GM18505 (cell line): ENCODE measurements around the gene UST.
"Not testable (repeated sequence)": the region's sequence is repeated elsewhere in the genome, so short reads cannot be mapped to it uniquely, and the experiment has no call there.

ENCODE experiments used
- ATAC-seq: cut with Tn5 transposase; IDR thresholded peaks from one replicate; pipeline ENCODE4 v1.9.1; 2021; ENCODE audit not compliant: unreplicated experiment
- POLR2A ChIP-seq: IDR thresholded peaks from 4 replicates; pipeline ENCODE4 v1.6.1; 2011; ENCODE audit warnings: borderline replicate concordance; ENCODE audit not compliant: insufficient read depth, insufficient read length; ENCODE audit errors: extremely low read depth

UST gene

DNA sequence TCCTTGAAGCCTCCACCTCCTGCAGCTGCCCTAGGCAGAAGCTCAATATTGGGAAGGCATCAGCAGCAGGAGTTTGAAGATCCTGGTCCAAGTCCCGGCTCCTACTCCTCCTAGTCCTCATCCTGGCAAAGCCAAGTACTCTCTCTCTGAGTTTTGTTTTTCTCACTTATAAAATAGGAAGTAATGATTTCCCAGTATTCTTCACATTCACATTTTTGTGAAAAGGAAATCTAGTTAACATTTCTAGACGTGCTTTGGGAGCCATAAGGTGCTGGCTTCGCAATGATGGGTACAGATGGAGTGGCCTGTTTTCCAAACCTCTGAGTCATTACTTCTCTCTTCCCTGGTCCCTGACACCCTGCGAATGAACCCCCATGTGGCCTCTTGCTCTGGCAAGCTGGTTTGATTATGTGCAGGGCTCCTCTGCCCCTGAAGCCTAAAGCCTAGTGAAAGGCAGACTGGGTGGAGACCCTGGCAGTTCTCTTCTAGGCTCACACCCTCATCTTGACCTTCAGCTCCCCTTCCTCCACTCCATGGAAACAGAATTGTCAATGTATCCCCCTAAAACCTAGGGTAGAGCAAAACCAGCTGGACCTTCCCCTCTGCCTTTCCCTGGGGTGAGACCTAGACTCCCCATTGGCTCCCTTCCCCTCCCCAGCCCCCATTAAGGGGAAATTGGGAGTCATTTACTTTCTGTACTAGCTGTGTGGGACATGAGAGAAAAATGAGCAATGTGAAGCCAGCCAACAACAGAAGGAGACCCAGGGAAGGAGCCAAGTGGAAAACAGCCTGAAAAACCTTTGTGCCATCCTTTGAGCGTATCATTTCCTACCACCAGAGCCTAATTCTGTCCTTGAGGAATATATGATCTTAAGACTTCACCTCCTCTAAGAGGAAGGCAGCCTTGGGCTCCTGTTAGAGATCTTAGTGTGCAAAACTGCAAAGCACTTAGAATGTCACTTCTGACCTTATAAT lies 158.4 kb downstream of the UST start:
- no peak for ATAC-seq
- no peak for TF ChIP-seq POLR2A

DNA sequence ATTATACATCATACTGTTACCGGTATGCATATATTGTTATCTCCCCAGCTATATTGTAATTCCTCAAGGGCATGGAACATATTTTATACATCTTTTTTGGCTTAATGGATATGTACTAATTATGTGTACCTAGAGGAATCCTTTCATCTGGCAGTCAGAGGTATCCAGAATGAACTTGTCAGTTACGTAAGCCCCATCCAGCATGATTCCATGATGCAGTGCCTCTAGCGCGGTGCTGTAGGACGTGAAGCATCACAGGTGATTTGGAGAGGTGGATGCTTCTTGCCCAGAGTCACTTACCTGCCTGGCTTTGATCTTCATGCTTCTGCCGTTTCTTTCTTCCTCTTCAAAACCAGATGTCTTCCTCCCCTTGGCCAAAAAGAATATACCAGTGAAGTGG lies 159.1 kb downstream of the UST start:
- no peak for TF ChIP-seq POLR2A
- no peak for ATAC-seq

DNA sequence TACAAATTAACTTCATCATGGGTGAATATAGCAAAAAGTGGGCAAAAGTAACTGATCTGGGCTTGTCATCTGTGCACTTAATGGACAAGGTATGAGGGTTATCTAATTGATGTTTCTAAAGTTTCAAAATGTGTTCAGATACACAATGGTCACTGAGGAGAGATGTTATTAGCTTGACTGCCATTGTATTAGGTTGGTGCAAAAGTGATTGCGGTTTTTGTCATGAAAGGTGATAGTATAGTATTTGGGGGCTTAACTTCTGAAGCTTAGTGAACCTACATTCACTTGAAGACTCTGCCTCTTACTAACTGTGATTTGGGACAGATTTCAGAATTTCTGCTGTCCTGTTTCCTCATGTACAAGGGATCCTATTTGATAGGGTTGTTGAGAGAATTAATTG lies 159.6 kb downstream of the UST start:
- ATAC-seq, result no peak
- TF ChIP-seq POLR2A, result no peak

DNA sequence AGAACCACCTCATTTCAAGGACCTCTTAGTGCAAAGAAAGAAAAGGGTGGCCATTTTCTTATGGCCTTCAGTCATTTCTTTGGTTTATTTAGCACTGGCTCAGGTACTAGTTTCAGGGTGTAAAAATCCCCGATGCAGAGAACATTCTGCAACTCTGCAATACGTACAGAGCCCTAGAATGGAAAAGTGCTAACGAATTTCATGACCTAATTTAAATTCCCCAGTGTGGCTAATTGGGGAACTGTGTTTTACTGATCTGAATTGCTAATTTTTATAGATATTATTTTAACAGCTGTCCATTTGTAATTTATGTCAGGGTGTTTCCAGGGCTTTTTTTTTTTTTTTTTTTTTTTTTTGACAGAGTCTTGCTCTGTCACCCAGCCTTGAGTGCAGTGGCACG lies 160.7 kb downstream of the UST start:
- no peak for ATAC-seq
- TF ChIP-seq POLR2A, result no peak

DNA sequence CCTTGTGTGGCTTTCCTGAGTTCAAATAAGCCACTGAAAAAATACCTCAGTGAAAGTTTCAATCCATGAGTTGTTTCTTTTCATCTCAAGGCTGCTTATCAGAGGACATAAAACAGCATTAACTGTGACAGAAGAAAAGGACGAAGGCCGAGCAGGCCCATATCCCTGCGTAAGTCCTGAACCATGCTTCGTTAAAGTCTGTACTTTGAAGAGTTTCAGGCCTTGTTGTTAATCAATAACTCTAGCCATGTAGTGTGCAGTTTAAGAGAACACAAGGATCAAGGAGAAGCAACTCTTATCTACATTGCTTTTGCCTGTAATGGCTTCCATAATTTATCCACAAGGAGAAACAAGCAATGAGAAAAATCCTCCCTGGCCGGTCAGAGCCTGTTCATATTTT lies 165.4 kb downstream of the UST start:
- ATAC-seq, result no peak
- no peak for TF ChIP-seq POLR2A

DNA sequence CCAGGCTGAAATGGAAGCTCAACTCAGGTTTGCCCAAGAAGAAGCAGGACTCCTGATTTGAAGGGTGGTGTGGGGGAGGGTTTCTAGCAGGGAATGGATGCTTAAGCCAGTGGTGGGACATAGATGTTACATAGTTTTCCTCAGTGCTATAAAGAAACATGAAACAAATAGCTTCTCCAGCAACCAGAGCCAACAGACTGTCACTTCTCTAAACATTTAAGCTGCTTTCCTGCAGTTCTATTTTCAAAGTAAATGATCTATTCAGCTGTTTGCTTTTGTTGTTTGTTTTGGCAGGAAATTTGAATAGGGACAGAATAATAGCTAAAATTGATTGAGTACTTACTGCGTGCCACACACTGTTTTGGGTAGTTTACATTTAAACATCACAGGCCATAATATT lies 169.0 kb downstream of the UST start:
- no peak for TF ChIP-seq POLR2A
- ATAC-seq, result no peak

DNA sequence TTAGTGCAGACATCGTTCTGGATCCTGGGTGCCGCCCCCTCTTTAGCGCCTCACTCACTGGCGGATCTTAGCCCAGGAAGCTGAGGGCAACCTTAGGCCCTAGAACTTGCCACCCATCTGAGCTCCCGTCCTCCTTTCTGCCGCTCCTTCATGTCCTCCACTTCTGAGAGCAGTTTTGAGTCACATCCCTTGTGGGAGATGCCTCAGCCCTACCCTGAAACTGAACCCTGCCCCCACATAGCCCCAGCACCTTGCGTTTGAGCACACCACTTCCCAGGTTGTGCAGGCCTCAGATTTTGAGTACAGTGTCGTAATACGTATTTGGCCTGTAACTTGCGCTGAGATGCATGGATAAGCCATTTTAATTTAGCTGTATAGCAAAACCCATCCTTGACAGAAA lies 169.7 kb downstream of the UST start:
- not testable (repeated sequence) for ATAC-seq

DNA sequence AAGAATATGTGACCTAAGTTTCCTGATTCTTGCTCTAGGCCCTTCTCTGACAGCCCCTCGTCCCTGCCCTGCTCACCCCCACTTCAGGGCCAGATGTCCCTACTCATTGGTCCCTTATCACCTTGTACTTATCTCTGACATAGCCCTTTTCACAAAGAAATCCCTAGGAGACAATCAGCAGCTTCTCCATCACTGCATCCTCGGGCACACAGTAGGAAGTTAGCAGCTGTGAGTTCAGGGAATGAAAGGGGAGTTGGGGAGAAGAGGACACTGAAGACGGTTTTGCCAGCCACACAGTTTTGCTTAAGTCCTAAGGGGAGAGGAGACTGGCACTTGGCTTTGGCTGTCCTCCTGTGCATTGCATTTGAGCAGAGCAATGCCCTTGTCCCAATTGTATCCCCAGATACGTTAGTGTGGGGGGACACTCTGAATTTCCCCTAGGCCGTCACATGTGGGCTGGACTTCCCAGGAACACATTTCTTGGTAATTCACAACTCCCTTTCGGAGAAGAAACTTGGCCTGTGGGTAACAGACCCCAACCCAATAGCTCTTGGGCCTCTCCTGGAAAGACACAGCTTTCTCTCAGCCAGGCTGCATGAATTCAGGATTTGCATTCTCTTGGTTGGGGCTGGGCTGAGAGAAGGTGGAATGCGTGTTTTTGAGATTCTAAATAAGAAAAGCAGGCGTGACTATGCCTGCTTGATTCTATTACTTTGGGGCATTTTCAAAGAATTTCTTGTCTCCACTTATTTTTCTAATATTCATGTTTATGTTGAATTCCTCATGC lies 177.6 kb downstream of the UST start:
- TF ChIP-seq POLR2A, result no peak
- ATAC-seq, result no peak

DNA sequence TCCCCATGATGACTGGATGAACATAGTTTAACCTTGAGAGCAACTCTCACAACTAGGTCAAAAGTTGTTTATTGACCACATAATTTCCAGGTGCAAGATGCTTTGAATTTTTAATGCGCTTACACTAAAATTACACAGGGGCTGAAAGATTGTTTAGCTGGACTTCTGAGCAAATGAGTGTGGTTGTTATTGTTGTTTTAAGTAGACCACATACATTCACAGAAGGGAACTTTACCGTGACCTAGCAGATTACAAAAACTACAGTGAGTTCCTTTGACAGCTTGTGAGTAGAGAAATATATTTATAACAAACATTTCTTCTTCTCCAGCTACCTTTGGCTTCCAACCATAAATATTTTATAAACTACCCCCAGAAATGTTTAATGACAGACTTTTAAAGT lies 178.9 kb downstream of the UST start:
- TF ChIP-seq POLR2A, result no peak
- no peak for ATAC-seq

DNA sequence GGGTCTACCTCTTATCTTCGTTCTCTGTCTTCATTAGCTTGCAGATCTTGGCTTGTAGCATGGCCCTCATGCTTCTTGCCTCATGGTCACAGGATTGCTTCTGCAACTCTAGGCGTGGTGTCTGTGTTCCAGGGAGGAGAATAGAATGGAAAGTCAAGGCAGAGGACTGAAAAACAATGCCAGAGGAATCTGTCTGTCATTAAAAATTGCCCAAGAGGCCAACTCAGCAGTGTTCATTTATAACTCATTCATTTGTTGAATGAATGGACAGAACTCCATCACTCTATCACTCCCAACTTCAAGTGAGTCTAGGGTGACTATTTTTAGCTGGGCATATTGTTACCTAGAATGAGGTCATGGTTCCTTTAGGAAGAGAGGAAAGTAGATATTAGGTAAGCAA lies 179.6 kb downstream of the UST start:
- TF ChIP-seq POLR2A, result no peak
- no peak for ATAC-seq

DNA sequence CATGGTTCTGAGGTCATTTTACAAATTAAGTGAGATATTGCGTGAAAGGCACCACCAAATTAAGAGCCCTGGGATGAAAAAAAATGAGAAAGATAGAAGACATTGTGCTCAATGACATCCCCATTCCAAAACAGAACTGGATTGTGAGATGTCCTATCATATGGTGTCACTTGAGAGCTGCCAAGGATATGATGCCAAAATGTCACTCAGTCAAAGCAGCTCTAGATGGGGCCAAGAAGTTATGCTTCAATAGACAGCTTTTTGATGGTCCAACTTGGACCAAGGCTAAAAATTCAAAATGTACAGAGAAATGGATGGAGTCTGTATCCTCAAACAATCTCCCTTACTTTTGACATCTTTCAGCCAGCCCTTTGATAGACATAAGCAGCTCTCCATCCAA lies 180.8 kb downstream of the UST start:
- no peak for TF ChIP-seq POLR2A

DNA sequence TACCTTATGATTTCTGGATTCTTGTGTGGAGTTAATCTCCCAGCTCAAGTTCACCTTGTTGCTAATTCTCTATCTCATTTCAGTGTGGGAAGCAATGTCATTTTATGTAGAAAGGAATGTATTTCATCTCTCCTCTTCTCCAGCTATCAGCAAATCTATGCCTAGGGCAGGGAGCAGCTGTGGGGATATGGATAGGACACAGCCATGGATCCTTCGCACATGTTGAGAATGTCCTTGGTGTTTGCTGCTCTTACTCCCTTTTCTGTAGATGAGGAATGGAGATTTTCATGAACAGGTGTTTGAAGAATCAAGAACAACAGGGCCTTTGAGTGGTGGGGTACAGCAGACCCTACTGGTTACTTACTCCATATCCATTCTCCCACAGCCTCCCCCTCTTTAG lies 182.0 kb downstream of the UST start:
- ATAC-seq, result no peak
- TF ChIP-seq POLR2A, result no peak

More for the DNA sequence above, 180.8 kb downstream of the UST start:
- no peak for ATAC-seq

DNA sequence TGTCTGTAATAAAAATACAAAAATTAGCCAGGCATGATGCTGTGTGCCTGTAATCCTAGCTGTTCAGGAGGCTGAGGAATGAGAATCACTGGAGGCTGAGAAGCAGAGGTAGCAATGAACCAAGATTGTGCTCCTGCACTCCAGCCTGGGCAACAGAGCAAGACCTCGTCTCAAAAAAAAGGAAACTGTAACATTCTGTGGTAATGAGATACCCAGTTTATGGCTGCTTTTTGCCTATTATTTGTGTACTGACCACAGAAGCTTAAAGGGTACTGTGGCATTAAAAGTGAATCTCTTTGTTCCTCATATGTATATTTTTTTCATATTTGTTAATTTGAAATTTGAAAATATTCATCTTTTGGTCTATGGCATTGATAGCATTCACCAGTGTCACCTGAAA lies 185.4 kb downstream of the UST start:
- no peak for TF ChIP-seq POLR2A
- ATAC-seq, result no peak

DNA sequence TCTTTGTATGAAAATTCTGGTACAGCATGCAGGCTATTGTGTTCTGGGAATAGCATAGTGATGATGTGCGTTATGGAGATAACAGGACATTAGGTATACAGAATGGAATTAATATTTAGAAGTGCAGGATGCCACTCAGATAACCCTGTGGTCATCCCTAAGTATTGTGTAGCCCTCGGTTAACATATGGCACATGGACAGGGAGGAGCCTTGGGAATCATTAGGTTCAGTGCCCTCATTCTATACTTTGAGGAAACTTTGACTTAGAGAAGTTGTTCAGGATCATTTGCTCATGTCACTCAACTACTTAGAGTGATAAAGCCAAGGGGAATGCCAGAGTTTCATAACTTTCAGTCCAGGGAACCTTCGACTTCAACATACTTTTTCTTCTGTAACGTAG lies 185.9 kb downstream of the UST start:
- ATAC-seq, result no peak
- TF ChIP-seq POLR2A, result no peak

DNA sequence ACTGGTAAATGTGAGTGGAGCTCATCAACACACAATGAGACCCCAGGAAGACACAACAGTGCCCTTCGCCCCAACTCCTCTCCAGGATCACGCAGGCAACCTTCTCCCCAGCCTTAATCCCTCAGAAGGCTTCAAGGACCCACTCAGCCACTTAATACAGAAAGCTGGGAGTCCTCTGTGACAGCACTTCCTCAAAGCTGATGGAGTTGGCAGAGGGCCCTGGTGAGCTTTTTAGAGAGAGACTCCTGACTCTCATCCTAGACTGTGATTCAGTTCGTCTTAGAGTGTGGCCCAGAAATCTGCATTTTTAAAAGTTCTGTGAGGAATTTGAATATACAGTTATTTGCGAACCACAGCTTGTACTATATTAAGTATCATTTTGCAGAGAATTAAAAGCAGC lies 187.7 kb downstream of the UST start:
- TF ChIP-seq POLR2A, result no peak
- ATAC-seq, result no peak

DNA sequence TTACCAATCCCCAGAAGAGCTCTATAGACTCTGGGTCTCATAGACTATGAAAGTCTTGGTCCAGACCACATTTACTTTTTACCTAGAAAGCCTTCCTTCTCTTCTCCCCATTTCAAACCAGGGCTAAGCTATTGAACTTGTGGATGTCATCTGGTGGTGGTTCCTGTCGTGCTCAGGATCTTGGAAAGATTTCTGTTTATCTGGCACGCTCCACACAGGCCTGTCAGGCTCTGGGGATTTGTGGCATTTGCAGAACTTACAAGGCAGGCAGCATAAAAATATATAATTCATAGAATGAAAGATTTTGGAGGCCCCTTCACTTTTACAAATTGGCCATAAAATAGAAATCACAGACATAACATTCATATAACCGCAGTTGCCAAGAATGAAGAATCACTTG lies 188.1 kb downstream of the UST start:
- no peak for TF ChIP-seq POLR2A
- ATAC-seq, result no peak
